Effector memory CD8-positive, alpha-beta T cell (primary cell): Measurements from ENCODE around the gene MMRN2.

Source experiments
- ATAC-seq: fragments of 150-1000 bp; cut with Tn5 transposase; replicated peaks from 2 replicates; pipeline ENCODE4 v1.10.0; 2021; ENCODE audit warnings: mild to moderate bottlenecking, moderate library complexity
- DNase-seq, 3 experiments: peaks; one replicate each; pipeline ENCODE4 v3.0.0; 2021
- H3K27ac Mint-ChIP-seq, 2 donors: one replicate each; pipeline ENCODE4 v1.8.0; 2022; ENCODE audit warnings: mild to moderate bottlenecking in 2 of 2, mixed read lengths in 2 of 2, moderate library complexity in 2 of 2
- H3K27me3 Mint-ChIP-seq, 2 donors: one replicate each; pipeline ENCODE4 v1.8.0; 2022; ENCODE audit warnings: mixed read lengths in 2 of 2
- H3K36me3 Mint-ChIP-seq: one replicate; pipeline ENCODE4 v1.8.0; 2022; ENCODE audit warnings: mild to moderate bottlenecking, moderate library complexity, mixed read lengths; ENCODE audit not compliant: insufficient read depth
- H3K4me1 Mint-ChIP-seq, 2 donors: one replicate each; pipeline ENCODE4 v1.8.0; 2022; ENCODE audit warnings: low read depth in 2 of 2, mixed read lengths in 2 of 2
- H3K4me3 Mint-ChIP-seq, 2 donors: one replicate each; pipeline ENCODE4 v1.8.0; 2022; ENCODE audit warnings: mild to moderate bottlenecking in 2 of 2, mixed read lengths in 2 of 2, moderate library complexity in 2 of 2
- H3K9me3 Mint-ChIP-seq, 2 donors: one replicate each; pipeline ENCODE4 v1.8.0; 2022; ENCODE audit warnings: mixed read lengths in 2 of 2

The MMRN2 gene

GRCh38 chr10:86899132-86899531 is 58.3 kb downstream of the MMRN2 start:
- no peaks in the 10 kb centered on the region for H3K36me3 Mint-ChIP-seq
- H3K27me3 Mint-ChIP-seq, result no peaks in the 10 kb centered on the region
- no peak for DNase-seq
- peaks cover 0 to 5% of the 10 kb centered on the region in 2 donors for H3K4me1 Mint-ChIP-seq
- no peak overlapping the region for H3K4me3 Mint-ChIP-seq
- H3K27ac Mint-ChIP-seq, result no peak overlapping the region
- ATAC-seq, result no peak
- H3K9me3 Mint-ChIP-seq, result no peaks in the 10 kb centered on the region

- peaks cover 0 to 5% of the 10 kb centered on the region in 2 donors for H3K4me1 Mint-ChIP-seq
- H3K36me3 Mint-ChIP-seq, result no peaks in the 10 kb centered on the region
- H3K27me3 Mint-ChIP-seq, result no peaks in the 10 kb centered on the region
- H3K27ac Mint-ChIP-seq, result no peak overlapping the region
- H3K4me3 Mint-ChIP-seq, result no peak overlapping the region
- no peaks in the 10 kb centered on the region for H3K9me3 Mint-ChIP-seq
- DNase-seq, result no peak
- ATAC-seq, result no peak
These were observed 58.9 kb downstream of the MMRN2 start for GRCh38 chr10:86898511-86898910.

GRCh38 chr10:86889997-86890396 is 67.4 kb downstream of the MMRN2 start:
- H3K36me3 Mint-ChIP-seq, result peaks cover 8% of the 10 kb centered on the region
- peaks cover 2 to 5% of the 10 kb centered on the region in 2 donors for H3K4me1 Mint-ChIP-seq
- H3K4me3 Mint-ChIP-seq, result no peak overlapping the region
- H3K27ac Mint-ChIP-seq, result no peak overlapping the region
- ATAC-seq (no peak), DNase-seq (no peak)
- H3K9me3 Mint-ChIP-seq, result no peaks in the 10 kb centered on the region
- no peaks in the 10 kb centered on the region for H3K27me3 Mint-ChIP-seq

GRCh38 chr10:86888585-86889381 is 68.6 kb downstream of the MMRN2 start:
- Mint-ChIP-seq H3K27me3 (no peaks in the 10 kb centered on the region), H3K27ac (peak overlapping the region in 1 of 2 donors; percentile 68), H3K4me1 (peaks cover 2 to 5% of the 10 kb centered on the region in 2 donors), H3K4me3 (no peak overlapping the region), H3K9me3 (no peaks in the 10 kb centered on the region), H3K36me3 (peaks cover 8% of the 10 kb centered on the region)
- DNase-seq (no peak), ATAC-seq (no peak)
